Bronchial epithelial cell (primary cell): ENCODE results near the gene ANGPT4. TPM values are rescaled to one million over a fixed set of nuclear protein-coding genes. Genes with fewer than 3 reads are reported as not detected.
"Not testable (repeated sequence)": the region's sequence is repeated elsewhere in the genome, so short reads cannot be mapped to it uniquely, and the experiment has no call there.

ENCODE experiments used
- DNase-seq: peaks from one replicate; pipeline ENCODE4 v3.0.0-alpha.2; 2010; ENCODE audit warnings: low read depth
- FAIRE-seq: peaks from 2 replicates; lab custom pipeline; 2011; peaks lifted over from hg19 to GRCh38; lab: Jason Lieb, UNC
- H3K27me3 ChIP-seq: 2 replicates; pipeline ENCODE4 v1.5.1; 2011; ENCODE audit warnings: low read length; ENCODE audit not compliant: control insufficient read depth, insufficient read depth
- H3K36me3 ChIP-seq: 2 replicates; pipeline ENCODE4 v1.5.1; 2011; ENCODE audit warnings: low read length; ENCODE audit not compliant: control insufficient read depth, insufficient read depth
- H3K4me3 ChIP-seq: 2 replicates; pipeline ENCODE4 v1.5.1; 2011; ENCODE audit warnings: mild to moderate bottlenecking, low read depth, low read length, control low read depth
- total RNA-seq: library from RNA; depleted of rRNA; stranded (reverse); fragments of >200 nt; gene quantifications from 2 replicates; pipeline ENCODE4 v1.2.1, GENCODE V29; 2014
- TF ChIP-seq, protein P1 (sequence below): IDR thresholded peaks from 2 replicates; pipeline ENCODE4 v1.5.1; 2011; ENCODE audit warnings: mild to moderate bottlenecking, moderate library complexity, low read length, control low read depth, inconsistent platforms; ENCODE audit not compliant: insufficient read depth, severe bottlenecking

The ANGPT4 gene
- total RNA-seq, 1 donor from 2014 or later: not detected

DNA sequence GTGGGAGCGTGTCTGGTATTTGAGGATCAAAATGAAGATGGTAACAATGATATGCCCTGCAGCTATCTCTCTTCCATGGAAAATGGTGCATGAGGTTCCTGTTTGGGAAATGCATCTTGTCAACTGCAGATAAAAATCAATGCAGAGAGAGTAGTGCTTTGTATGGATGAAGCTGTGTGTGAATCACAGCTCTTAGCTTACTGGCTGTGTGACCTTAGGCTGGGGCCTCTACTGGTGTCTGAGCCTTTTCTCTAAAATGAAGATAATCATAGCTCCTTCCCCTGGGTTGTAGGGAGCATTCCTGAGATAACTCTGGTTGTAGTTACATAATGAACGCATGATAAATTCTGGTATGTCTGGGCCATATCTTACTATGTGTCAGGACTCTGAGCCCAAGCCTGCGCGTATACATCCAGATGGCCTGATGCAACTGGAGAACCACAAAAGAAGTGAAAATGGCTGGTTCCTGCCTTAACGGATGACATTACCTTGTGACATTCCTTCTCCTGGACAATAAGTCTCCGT is 19.6 kb downstream of the ANGPT4 start:
- TF ChIP-seq, protein P1, sequence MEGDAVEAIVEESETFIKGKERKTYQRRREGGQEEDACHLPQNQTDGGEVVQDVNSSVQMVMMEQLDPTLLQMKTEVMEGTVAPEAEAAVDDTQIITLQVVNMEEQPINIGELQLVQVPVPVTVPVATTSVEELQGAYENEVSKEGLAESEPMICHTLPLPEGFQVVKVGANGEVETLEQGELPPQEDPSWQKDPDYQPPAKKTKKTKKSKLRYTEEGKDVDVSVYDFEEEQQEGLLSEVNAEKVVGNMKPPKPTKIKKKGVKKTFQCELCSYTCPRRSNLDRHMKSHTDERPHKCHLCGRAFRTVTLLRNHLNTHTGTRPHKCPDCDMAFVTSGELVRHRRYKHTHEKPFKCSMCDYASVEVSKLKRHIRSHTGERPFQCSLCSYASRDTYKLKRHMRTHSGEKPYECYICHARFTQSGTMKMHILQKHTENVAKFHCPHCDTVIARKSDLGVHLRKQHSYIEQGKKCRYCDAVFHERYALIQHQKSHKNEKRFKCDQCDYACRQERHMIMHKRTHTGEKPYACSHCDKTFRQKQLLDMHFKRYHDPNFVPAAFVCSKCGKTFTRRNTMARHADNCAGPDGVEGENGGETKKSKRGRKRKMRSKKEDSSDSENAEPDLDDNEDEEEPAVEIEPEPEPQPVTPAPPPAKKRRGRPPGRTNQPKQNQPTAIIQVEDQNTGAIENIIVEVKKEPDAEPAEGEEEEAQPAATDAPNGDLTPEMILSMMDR: no peak
- peak; percentile 79 for FAIRE-seq
- DNase-seq: no peak
- Histone ChIP-seq H3K36me3 (no peaks in the 10 kb centered on the region), H3K4me3 (no peak overlapping the region), H3K27me3 (no peaks in the 10 kb centered on the region)

- FAIRE-seq, DNase-seq, H3K36me3 ChIP-seq, H3K27me3 ChIP-seq, H3K4me3 ChIP-seq: not testable (repeated sequence)
Observed at GRCh38 chr20:892371-892770, 23.8 kb downstream of the ANGPT4 start.

DNA sequence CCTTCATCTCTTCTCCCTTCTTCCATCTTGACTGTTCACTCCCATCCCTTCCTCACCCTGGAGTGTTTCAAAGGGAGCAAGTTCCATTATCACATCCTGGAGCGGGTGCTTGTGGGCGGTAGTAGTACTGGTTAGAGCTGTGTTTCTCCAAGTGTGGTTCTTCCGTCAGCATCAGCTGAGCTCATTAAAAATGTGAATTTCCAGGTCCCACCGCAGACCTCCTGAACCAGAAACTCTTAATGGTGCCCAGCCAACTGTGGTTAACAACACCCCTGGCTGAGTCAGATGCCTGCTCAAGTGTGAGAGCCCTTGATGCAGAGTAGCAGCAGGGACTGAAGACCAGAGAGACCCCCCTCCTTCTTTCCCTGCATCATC is 24.4 kb downstream of the ANGPT4 start:
- TF ChIP-seq, protein P1: no peak
- DNase-seq: no peak
- Histone ChIP-seq H3K36me3 (no peaks in the 10 kb centered on the region), H3K27me3 (no peaks in the 10 kb centered on the region), H3K4me3 (no peak overlapping the region)
- FAIRE-seq: no peak

DNA sequence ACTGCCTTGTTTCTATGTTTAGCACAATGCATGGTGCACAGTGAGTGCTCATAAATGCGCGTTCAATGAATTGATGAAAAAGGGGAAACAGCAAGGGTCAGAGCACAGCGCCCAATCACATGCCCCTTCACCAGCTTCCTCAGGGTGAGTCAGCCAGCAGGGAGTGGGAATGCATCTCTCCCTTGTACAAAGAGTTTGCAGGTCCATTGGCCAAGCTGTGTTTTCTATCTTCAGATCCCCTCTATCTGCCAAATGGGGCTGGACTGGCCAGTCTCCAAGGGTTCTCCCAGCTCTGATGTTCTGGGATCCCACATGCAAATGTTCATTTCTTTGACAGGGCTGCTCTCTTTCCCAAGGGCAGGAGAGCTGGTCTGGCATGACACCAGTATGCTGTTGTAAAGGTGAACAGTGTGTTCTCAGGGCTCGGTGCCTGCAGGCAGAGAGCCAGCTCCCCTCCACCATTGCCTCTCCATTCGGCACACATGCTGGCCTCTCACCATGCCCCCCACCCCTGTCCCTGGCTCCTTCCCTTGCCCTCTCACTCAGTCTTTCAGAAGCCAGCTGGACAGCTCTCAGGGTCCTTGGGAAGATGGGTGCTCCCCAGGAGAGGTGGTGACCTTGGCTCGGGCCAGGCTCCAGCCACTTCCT is 25.0 kb downstream of the ANGPT4 start:
- TF ChIP-seq, protein P1: no peak
- no peak overlapping the region for H3K4me3 ChIP-seq
- no peak for DNase-seq
- FAIRE-seq: peak; percentile 36
- H3K36me3 ChIP-seq: no peaks in the 10 kb centered on the region
- no peaks in the 10 kb centered on the region for H3K27me3 ChIP-seq

GRCh38 chr20:890666-891057 is 25.5 kb downstream of the ANGPT4 start:
- DNase-seq (no peak), FAIRE-seq (no peak)
- H3K4me3 ChIP-seq: no peak overlapping the region
- no peaks in the 10 kb centered on the region for H3K27me3 ChIP-seq
- TF ChIP-seq, protein P1: no peak
- H3K36me3 ChIP-seq: no peaks in the 10 kb centered on the region

DNA sequence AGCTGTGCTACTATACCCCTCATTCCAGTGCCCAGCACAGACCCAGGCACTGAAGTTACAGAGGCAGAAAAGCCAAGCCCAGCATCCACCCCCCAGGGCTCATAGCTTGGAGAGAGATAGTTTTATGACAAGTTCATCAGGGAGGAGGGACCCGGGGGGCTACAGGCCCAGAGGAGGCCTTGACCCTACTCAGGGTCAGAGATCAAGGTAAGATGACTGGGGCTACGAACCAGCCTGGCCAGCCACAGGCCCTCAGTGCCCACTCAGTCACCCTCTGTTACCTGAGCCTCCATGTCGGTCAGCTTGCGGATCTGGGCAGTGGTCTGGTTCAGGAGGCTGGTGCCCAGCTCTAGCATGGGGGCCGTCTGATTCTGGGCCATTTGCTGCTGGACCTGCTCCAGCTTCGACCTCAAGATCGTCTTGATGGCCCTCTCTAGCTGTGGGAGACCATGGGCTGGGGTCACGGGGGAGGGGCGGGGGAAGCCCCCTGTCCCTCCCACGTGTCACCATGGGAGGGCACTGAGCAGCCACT is 26.1 kb downstream of the ANGPT4 start:
- TF ChIP-seq, protein P1: no peak
- no peak for FAIRE-seq
- H3K27me3 ChIP-seq: no peaks in the 10 kb centered on the region

More for the DNA sequence above, 26.1 kb downstream of the ANGPT4 start:
- Histone ChIP-seq H3K36me3 (no peaks in the 10 kb centered on the region), H3K4me3 (no peak overlapping the region)
- no peak for DNase-seq
